Stimulated activated CD4-positive, alpha-beta T cell treated with anti-CD3 and anti-CD28 coated beads, TNF-alpha, amount 100 ng/mL, for 24 hours (primary cell): ENCODE data around the gene TBX21.
"Not testable (repeated sequence)": the region's sequence is repeated elsewhere in the genome, so short reads cannot be mapped to it uniquely, and the experiment has no call there.

ENCODE experiments used
- DNase-seq, 3 experiments: peaks; one replicate each; pipeline ENCODE4 v3.0.0-alpha.2; 2020; ENCODE audit warnings: low read depth in 3 of 3

Gene TBX21

GRCh38 chr17:47732399-47733046, 513 bp upstream of the TBX21 start:
- no peak for DNase-seq

- no peak for DNase-seq
Measured at GRCh38 chr17:47733674-47734410, 806 bp downstream of the TBX21 start.

DNA sequence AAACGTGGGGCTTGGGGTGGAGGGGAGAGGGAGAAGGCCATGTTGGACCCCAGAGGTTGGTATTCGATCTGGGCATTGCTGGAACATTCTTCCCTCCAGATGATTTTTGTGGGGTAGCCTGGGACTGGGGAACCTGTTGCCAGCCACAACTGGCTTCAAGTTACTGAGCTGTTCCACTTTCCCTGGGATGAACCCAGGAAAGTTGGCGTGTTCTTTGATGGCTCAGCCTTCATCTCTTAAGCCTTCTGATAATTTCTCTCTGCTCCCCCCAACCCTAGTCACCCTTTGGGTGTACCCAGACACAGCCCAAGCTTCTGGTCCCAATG, 2.1 kb downstream of the TBX21 start:
- DNase-seq: no peak

DNA sequence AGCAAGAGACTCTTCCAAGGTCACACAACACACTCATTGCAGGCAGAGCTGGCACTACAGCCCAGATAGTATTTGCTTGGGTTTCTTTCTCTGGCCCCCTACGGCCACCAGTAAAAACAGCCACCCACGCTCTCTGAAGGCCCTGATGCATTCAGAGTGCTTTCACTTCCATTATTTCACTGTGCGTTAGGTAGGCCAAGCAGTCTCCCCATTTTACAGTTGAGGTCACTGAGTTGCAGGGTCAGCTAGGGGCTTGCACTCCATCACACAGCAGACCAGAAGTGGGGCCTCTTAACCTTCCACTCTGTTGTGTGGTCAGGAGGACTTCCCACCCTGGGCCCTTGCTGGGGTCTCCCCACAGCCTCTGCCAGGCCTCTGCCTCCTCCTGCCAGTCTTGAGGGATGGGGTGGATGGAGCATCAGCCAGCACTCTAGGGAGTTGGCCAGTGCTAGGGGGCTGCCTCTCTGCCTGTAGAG, 2.5 kb downstream of the TBX21 start:
- DNase-seq: no peak

GRCh38 chr17:47736501-47737495, 3.8 kb downstream of the TBX21 start:
- DNase-seq: no peak

DNA sequence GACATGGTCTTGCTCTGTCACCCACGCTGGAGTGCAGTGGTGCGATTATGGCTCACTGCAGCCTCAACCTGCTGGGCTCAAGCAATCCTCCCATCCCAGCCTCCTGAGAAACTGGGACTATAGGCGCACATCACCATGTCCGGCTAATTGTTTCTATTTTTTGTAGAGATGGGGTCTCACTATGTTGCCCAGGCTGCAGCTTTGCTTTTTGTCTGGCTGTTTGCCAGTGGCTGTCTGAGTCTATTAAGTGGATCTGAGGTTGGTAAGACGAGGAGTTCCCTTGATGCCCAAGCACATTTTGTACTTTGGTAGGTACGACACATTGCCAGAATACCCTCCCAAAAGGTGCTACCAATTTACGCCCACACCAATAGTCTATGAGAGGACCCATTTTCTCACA, 5.1 kb downstream of the TBX21 start:
- no peak for DNase-seq

DNA sequence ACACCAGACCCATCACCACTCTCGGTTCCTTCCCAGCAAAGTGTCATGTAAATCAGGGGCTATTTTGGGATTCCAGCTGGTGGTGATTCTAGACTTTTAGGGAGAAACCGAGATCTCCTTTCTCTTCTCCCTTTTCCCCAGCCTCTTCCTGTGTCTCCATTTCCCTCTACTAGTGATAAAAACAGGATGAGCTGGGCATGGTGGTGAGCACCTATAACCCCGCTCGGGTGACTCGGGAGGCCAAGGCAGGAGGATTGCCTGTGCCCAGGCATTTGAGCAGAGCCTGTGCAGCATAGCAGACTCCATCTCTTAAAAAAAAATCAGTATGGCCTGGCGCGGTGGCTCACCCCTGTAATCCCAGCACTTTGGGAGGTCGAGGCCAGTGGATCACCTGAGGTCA, 6.1 kb downstream of the TBX21 start:
- DNase-seq: no peak

DNA sequence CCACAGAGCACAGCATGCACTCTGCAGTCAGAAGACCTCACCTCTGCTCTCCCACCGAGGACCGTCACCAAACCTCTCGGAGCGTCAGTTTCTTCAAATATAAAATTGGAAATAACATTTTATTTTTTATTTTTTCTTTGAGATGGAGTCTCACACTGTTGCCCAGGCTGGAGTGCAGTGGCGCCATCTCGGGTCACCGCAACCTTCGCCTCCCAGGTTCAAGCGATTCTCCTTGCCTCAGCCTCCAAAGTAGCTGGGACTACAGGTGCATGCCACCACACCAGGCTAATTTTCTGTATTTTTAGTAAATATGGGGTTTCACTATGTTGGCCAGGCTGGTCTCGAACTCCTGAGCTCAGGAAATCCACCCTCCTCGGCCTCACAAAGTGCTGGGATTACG, 6.9 kb downstream of the TBX21 start:
- not testable (repeated sequence) for DNase-seq

- no peak for DNase-seq
Measured at GRCh38 chr17:47741109-47741792, 8.2 kb downstream of the TBX21 start.

- no peak for DNase-seq
Measured at GRCh38 chr17:47741793-47742145, 8.7 kb downstream of the TBX21 start.

DNA sequence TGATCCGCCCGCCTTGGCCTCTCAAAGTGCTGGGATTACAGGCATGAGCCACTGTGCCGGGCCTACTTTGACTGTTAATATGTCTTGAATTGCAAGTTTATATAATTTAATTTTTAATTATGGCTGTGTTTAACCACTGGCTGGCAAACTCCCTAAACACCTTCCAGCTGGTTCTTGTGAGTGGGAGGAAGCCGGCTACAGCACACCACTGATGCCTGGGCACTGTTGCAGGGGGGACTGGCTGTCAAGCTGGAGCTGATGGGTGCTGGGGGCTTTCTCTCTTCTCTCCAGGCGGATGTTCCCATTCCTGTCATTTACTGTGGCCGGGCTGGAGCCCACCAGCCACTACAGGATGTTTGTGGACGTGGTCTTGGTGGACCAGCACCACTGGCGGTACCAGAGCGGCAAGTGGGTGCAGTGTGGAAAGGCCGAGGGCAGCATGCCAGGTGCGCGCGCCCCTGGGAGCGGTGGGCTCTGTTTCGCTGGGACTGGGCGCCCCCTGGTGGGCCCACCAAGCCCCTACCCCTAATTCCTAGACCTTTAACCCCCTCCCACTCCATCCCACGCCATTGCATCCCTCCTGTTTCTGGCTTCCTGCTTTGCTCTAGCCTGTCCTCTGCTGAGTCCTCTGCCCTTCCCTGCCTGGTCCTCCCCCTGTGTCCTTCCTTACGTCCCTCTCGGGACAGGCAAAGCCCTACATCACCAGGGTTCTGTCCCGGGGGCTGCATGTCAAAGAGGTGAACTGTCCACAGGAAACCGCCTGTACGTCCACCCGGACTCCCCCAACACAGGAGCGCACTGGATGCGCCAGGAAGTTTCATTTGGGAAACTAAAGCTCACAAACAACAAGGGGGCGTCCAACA, 9.5 kb downstream of the TBX21 start:
- DNase-seq: no peak

- no peak for DNase-seq
Measured at GRCh38 chr17:47744168-47745036, 11.4 kb downstream of the TBX21 start.

- DNase-seq: no peak
Measured at GRCh38 chr17:47745037-47745380, 12.0 kb downstream of the TBX21 start.

DNA sequence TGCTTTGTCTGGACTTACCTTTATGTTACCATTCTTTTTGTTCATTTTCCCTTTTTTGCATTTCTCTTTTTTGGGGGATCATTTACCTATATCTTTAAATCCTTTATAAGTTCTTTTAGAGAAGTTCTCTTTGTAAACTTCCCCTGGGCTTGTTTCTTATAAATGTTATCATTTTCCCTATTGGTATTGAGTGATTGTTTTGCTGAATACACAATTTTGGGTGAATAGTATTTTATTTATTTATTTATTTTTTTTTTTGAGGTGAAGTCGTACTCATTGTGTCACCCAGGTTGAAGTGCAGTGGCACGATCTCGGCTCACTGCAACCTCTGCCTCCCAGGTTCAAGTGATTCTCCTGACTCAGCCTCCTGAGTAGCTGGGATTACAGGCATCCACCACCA, 18.4 kb downstream of the TBX21 start:
- no peak for DNase-seq

GRCh38 chr17:47757386-47757785, 24.4 kb downstream of the TBX21 start:
- no peak for DNase-seq

DNA sequence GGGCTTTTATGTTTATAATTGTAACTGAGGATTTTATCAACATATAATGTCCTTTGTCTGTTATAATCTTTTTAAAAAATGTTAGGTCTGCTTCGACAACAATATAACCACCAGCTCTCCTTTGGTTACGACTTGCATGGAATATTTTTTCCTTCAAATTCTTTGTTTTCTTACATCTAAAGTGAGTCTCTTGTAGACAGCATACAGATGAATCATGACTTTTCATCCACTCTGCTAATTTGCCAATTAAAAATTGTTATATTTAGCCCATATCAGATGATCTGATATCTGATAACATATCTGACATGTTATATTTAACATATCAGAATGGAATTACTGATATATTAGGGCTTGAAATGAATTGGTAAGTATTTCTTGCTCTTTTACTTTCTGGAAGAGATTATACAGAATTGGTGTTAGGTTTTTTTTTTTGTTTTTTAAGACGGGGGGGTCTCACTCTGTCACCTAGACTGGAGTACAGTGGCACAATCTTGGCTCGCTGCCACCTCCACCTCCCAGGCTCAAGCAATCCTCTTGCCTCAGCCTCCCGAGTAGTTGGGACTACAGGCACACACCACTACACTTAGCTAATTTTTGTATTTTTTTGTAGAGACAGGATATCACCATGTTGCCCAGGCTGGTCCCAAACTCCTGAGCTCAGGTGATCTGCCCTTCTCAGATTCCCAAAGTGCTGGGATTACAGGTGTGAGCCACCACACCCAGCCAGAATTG, 27.5 kb downstream of the TBX21 start:
- no peak for DNase-seq

DNA sequence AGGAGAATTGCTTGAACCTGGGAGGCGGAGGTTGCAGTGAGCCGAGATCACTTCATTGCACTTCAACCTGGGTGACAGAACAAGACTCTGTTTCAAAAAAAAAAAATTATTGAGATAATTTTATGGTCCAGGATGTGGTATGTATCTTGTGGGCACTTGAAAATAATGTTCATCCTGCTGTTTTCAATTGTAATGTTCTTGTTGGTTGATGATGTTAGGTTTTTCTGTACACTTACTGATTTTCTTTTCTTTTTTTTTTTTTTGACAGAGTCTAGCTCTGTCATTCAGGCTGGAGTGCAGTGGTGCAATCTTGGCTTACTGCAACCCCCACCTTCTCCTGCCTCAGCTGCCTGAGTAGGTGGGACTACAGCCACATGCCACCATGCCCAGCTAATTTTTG, 29.7 kb downstream of the TBX21 start:
- DNase-seq: no peak

GRCh38 chr17:47763913-47764582, 31.0 kb downstream of the TBX21 start:
- no peak for DNase-seq

GRCh38 chr17:47773649-47774048, 40.6 kb downstream of the TBX21 start:
- DNase-seq: not testable (repeated sequence)
